IMR-90 (cell line): Measurements from ENCODE around the gene MUC20.

Experiments used
- BHLHE40 ChIP-seq: fragments of 150-350 bp; IDR thresholded peaks from 2 replicates; pipeline ENCODE4 v1.6.1; 2016; ENCODE audit warnings: mild to moderate bottlenecking, low read depth, low read length
- CEBPB ChIP-seq: IDR thresholded peaks from 2 replicates; pipeline ENCODE4 v1.6.1; 2012; ENCODE audit warnings: low read depth, low read length, improper control_type of control experiment
- CTCF ChIP-seq: conservative IDR thresholded peaks from 2 replicates; pipeline ENCODE4 v1.5.1; 2012; ENCODE audit warnings: mild to moderate bottlenecking, low read depth, low read length, improper control_type of control experiment
- ELK1 ChIP-seq: fragments of 150-350 bp; IDR thresholded peaks from 2 replicates; pipeline ENCODE4 v1.6.1; 2016; ENCODE audit warnings: low read depth, mild to moderate bottlenecking, low read length, moderate library complexity, borderline replicate concordance
- MAFK ChIP-seq: IDR thresholded peaks from 2 replicates; pipeline ENCODE4 v1.6.1; 2012; ENCODE audit warnings: low read depth, low read length, improper control_type of control experiment
- MAZ ChIP-seq: IDR thresholded peaks from 2 replicates; pipeline ENCODE4 v1.6.1; 2012; ENCODE audit warnings: low read depth, mild to moderate bottlenecking, low read length, improper control_type of control experiment, moderate library complexity, borderline replicate concordance
- MXI1 ChIP-seq: IDR thresholded peaks from 2 replicates; pipeline ENCODE4 v1.6.1; 2012; ENCODE audit warnings: low read depth, mild to moderate bottlenecking, low read length, moderate library complexity, borderline replicate concordance
- POLR2A ChIP-seq: IDR thresholded peaks from 2 replicates; pipeline ENCODE4 v1.6.1; 2012; ENCODE audit warnings: mild to moderate bottlenecking, low read depth, low read length
- RCOR1 ChIP-seq: IDR thresholded peaks from 2 replicates; pipeline ENCODE4 v1.6.1; 2012; ENCODE audit warnings: mild to moderate bottlenecking, low read length, improper control_type of control experiment; ENCODE audit not compliant: insufficient replicate concordance
- SMC3 ChIP-seq: fragments of 150-350 bp; IDR thresholded peaks from 2 replicates; pipeline ENCODE4 v1.6.1; 2016; ENCODE audit warnings: low read depth, mild to moderate bottlenecking, antibody characterized with exemption, low read length, moderate library complexity

GRCh38 chr3:195735036-195735695 is 14.4 kb downstream of the MUC20 start:
- TF ChIP-seq SMC3 (no peak), POLR2A (no peak), MAZ (no peak), MXI1 (no peak), RCOR1 (no peak), CTCF (no peak), CEBPB (no peak), BHLHE40 (no peak), MAFK (no peak), ELK1 (no peak)
